Endothelial cell of umbilical vein (primary cell): ENCODE measurements around the gene YIPF2. TPM values are rescaled to one million over a fixed set of nuclear protein-coding genes. Genes with fewer than 3 reads are reported as not detected.
A peak's percentile ranks its signal among the peaks of the same experiment; 100 is the strongest.

Experiments
- BruUV-seq: library from RNA; stranded (reverse); fragments of 400-500 nt; replicated peaks from 2 replicates; lab custom pipeline; 2021; lab: Mats Ljungman, UMichigan
- CTCF ChIA-PET: fragments of 300-600, 350-600 bp; sonication (Branson Sonifier 250); formaldehyde crosslinking; loops from one replicate; lab custom pipeline; 2021; ENCODE audit warnings: antibody characterized with exemption, inconsistent platforms; lab: Charles Lee
- POLR2A ChIA-PET: fragments of 300-600, 350-600 bp; sonication (Branson Sonifier 250); formaldehyde crosslinking; loops from one replicate; lab custom pipeline; 2021; ENCODE audit warnings: antibody characterized with exemption, inconsistent platforms; lab: Charles Lee
- DNase-seq: peaks from one replicate; pipeline ENCODE4 v3.0.0-alpha.2; 2011; ENCODE audit warnings: low read depth, low spot score
- FAIRE-seq: peaks from 2 replicates; lab custom pipeline; 2011; peaks lifted over from hg19 to GRCh38; lab: Jason Lieb, UNC
- H2AFZ ChIP-seq: 2 replicates; pipeline ENCODE4 v1.6.0; 2012; ENCODE audit warnings: low read depth, low read length, control low read depth, inconsistent platforms
- H3K27ac ChIP-seq: 2 replicates; pipeline ENCODE4 v1.5.1; 2011; ENCODE audit warnings: low read depth, mild to moderate bottlenecking, control low read depth, low read length, moderate library complexity; ENCODE audit not compliant: insufficient read depth
- H3K27me3 ChIP-seq, 2 experiments: 2 replicates each; pipeline versions ENCODE4 v1.6.0 to v1.6.1; 2011; ENCODE audit warnings: low read length in 2 of 2, mixed read lengths in 1 of 2; ENCODE audit not compliant: control insufficient read depth in 2 of 2, insufficient read depth in 2 of 2
- H3K36me3 ChIP-seq, 2 experiments: 2 replicates in 1 of 2; 3 replicates in 1 of 2; pipeline ENCODE4 v1.5.1; 2011; ENCODE audit warnings: low read length in 2 of 2, mild to moderate bottlenecking in 1 of 2, moderate library complexity in 1 of 2; ENCODE audit not compliant: control insufficient read depth in 2 of 2, insufficient read depth in 2 of 2; ENCODE audit errors: extremely low read depth in 1 of 2
- H3K4me1 ChIP-seq: 3 replicates; pipeline ENCODE4 v1.5.1; 2011; ENCODE audit warnings: mild to moderate bottlenecking, low read length; ENCODE audit not compliant: control insufficient read depth, insufficient read depth; ENCODE audit errors: extremely low read depth
- H3K4me2 ChIP-seq: 2 replicates; pipeline ENCODE4 v1.6.1; 2011; ENCODE audit warnings: low read length, control low read depth, mixed read lengths; ENCODE audit not compliant: insufficient read depth
- H3K4me3 ChIP-seq, 3 experiments: fragments of 200-600 bp in 1 of 3; sonication (generic), shearing (Covaris generic) in 1 of 3; replicated peaks in 1 of 3; 2 replicates each; pipeline ENCODE4 v1.5.1; 2011 to 2016; ENCODE audit warnings: control low read depth in 3 of 3, low read length in 3 of 3, mild to moderate bottlenecking in 2 of 3, inconsistent platforms in 1 of 3, low read depth in 1 of 3, moderate library complexity in 1 of 3; ENCODE audit not compliant: insufficient read depth in 1 of 3
- H3K79me2 ChIP-seq: 2 replicates; pipeline ENCODE4 v1.6.0; 2012; ENCODE audit warnings: low read length, inconsistent platforms; ENCODE audit not compliant: control insufficient read depth, insufficient read depth
- H3K9ac ChIP-seq: replicated peaks from 2 replicates; pipeline ENCODE3; 2011; ENCODE audit warnings: low read length, control low read depth; ENCODE audit not compliant: insufficient read depth; ENCODE audit errors: extremely low read depth
- H3K9me1 ChIP-seq: replicated peaks from 3 replicates; pipeline ENCODE4 v1.6.0; 2011; ENCODE audit warnings: mild to moderate bottlenecking, low read length; ENCODE audit not compliant: control insufficient read depth, insufficient read depth; ENCODE audit errors: extremely low read depth
- H3K9me3 ChIP-seq: replicated peaks from 2 replicates; pipeline ENCODE4 v1.5.1; 2012; ENCODE audit warnings: low read length, inconsistent platforms; ENCODE audit not compliant: control insufficient read depth, insufficient read depth
- H4K20me1 ChIP-seq: replicated peaks from 2 replicates; pipeline ENCODE3; 2011; ENCODE audit warnings: mild to moderate bottlenecking, low read length; ENCODE audit not compliant: control insufficient read depth, insufficient read depth; ENCODE audit errors: extremely low read depth
- EZH2 ChIP-seq: IDR thresholded peaks from 2 replicates; pipeline ENCODE4 v1.6.1; 2012; ENCODE audit warnings: borderline replicate concordance, low read depth, mild to moderate bottlenecking, moderate library complexity, low read length, inconsistent platforms; ENCODE audit not compliant: severe bottlenecking
- FOS ChIP-seq: IDR thresholded peaks from 2 replicates; pipeline ENCODE4 v1.6.1; 2011; ENCODE audit warnings: mild to moderate bottlenecking, low read length, moderate library complexity, borderline replicate concordance; ENCODE audit not compliant: insufficient read depth
- GATA2 ChIP-seq: IDR thresholded peaks from 2 replicates; pipeline ENCODE4 v1.7.0; 2011; ENCODE audit warnings: low read depth, mild to moderate bottlenecking, moderate library complexity, mixed read lengths, low read length; ENCODE audit not compliant: insufficient read length, insufficient read depth
- JUN ChIP-seq: IDR thresholded peaks from 2 replicates; pipeline ENCODE4 v1.6.1; 2011; ENCODE audit warnings: borderline replicate concordance, low read depth; ENCODE audit not compliant: insufficient read length, insufficient read depth
- MYC ChIP-seq: IDR thresholded peaks from one replicate; pipeline ENCODE4 v1.6.1; 2011; ENCODE audit warnings: mild to moderate bottlenecking, low read depth, low read length
- POLR2A ChIP-seq: IDR thresholded peaks from 2 replicates; pipeline ENCODE4 v1.6.1; 2012; ENCODE audit warnings: low read depth, mild to moderate bottlenecking, control low read depth, low read length
- POLR2AphosphoS5 ChIP-seq: IDR thresholded peaks from 2 replicates; pipeline ENCODE4 v1.6.1; 2012; ENCODE audit warnings: low read depth, mild to moderate bottlenecking, control low read depth, low read length, moderate library complexity; ENCODE audit not compliant: insufficient read depth
- dilution Hi-C: fragments of 300-500 bp; cut with MboI; formaldehyde crosslinking; loops from one replicate; pipeline ENCODE4 v1.15.0; 2019; ENCODE audit warnings: low sequenced_read_pairs; ENCODE audit not compliant: extremely low pct_ligation_motif_present
- intact Hi-C: fragments of 100-400 bp; cut with micrococcal nuclease; formaldehyde crosslinking; loops from one replicate; pipeline ENCODE4 v1.10.0; 2022
- polyA plus RNA-seq, 4 experiments: library from polyadenylated mRNA; depleted of rRNA in 3 of 4; stranded (reverse) in 3 of 4; unstranded in 1 of 4; fragments of >200 nt; gene quantifications; 2 replicates each; pipeline versions ENCODE4 v1.2.1 to v1.2.3, GENCODE V29; 2011 to 2012; ENCODE audit warnings: missing spikeins in 1 of 4
- total RNA-seq: library from RNA; stranded (reverse); gene quantifications from 2 replicates; pipeline ENCODE4 v1.2.3, GENCODE V29; 2021
- TF ChIP-seq, protein P1 (sequence below), 2 donors: IDR thresholded peaks; 1 replicate in 1 of 2; 2 replicates in 1 of 2; pipeline ENCODE4 v1.5.1; 2011; ENCODE audit warnings: low read length in 2 of 2, mild to moderate bottlenecking in 2 of 2, moderate library complexity in 2 of 2, control low read depth in 1 of 2, inconsistent platforms in 1 of 2, low read depth in 1 of 2; ENCODE audit not compliant: insufficient read depth in 1 of 2; ENCODE audit errors: extremely low read depth in 1 of 2
- TF ChIP-seq, protein P2 (sequence below): IDR thresholded peaks from 2 replicates; pipeline ENCODE4 v1.6.1; 2011; ENCODE audit not compliant: insufficient read depth, insufficient read length

The YIPF2 gene
- total and polyA plus RNA-seq, 2 donors (not counting 3 experiments of a cell fraction or from before 2014, with no cell fraction given): 47.8 to 104 TPM

DNA sequence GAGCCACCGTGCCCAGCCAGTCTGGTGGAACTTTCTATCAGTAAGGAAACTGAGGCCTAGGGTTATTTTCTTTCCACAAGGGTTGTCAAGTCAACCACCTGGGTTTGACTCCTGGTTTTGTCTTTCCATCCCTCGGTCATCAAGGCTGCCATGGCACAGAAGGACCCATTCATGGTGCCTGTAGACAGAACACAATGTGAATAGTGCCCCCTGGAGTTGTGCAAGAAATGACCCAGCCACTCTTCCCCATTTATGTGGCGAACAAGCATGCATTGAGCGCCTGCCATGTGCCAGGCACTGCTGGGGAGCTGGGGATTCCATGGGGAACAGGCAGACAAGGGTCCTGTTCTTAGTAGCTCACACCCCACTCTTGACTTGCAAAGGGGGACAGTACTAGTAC is 36.5 kb upstream of the YIPF2 start:
- Histone ChIP-seq H3K27me3 (no peaks in the 10 kb centered on the region), H3K79me2 (peaks cover 84% of the 10 kb centered on the region), H3K4me3 (no peak overlapping the region), H3K9ac (no peak overlapping the region), H3K4me1 (peaks cover 7% of the 10 kb centered on the region), H3K9me1 (no peaks in the 10 kb centered on the region), H3K36me3 (no peaks in the 10 kb centered on the region), H3K27ac (no peak overlapping the region), H3K4me2 (no peak overlapping the region), H2AFZ (no peak overlapping the region), H4K20me1 (peaks cover 6% of the 10 kb centered on the region), H3K9me3 (no peaks in the 10 kb centered on the region)
- no peak for DNase-seq
- dilution Hi-C loops (no loop called here), intact Hi-C loops (no loop called here)
- ChIA-PET POLR2A (no interaction called here), CTCF (no interaction called here)
- no peak for FAIRE-seq
- TF ChIP-seq, protein P1, sequence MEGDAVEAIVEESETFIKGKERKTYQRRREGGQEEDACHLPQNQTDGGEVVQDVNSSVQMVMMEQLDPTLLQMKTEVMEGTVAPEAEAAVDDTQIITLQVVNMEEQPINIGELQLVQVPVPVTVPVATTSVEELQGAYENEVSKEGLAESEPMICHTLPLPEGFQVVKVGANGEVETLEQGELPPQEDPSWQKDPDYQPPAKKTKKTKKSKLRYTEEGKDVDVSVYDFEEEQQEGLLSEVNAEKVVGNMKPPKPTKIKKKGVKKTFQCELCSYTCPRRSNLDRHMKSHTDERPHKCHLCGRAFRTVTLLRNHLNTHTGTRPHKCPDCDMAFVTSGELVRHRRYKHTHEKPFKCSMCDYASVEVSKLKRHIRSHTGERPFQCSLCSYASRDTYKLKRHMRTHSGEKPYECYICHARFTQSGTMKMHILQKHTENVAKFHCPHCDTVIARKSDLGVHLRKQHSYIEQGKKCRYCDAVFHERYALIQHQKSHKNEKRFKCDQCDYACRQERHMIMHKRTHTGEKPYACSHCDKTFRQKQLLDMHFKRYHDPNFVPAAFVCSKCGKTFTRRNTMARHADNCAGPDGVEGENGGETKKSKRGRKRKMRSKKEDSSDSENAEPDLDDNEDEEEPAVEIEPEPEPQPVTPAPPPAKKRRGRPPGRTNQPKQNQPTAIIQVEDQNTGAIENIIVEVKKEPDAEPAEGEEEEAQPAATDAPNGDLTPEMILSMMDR (IDR thresholded peaks at IDR 0.05; ENCODE audit: extremely low read depth in 1 of 2, insufficient read depth in 1 of 2, low read depth in 1 of 2, low read length in 2 of 2): peak in 1 of 2 donors; percentile 2
- TF ChIP-seq, protein P2, sequence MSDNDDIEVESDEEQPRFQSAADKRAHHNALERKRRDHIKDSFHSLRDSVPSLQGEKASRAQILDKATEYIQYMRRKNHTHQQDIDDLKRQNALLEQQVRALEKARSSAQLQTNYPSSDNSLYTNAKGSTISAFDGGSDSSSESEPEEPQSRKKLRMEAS: no peak
- no TSS peak for BruUV-seq

DNA sequence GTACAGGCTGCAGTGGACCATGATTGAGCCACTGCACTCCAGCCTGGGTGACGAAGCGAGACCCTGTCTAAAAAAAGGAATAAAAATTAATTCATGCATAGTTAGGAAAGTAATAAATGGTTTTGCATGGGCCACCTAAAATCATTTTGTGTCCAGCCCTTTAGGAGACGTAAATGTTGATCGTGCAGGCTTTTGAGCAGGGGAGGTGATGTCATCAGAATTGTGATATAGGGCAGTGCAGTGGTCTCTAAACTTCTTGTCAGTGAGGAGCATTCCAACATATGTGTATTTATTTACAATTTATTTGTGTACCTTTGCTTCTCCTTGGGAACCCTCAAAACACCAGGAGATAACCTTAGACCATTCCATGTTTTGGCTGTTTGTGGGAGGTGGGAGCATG is 35.4 kb upstream of the YIPF2 start:
- POLR2A ChIA-PET: interaction anchor here (0.6 kb wide), 2 partner anchors 22 to 31 kb away, joined by 3 read pairs; no protein-coding TSS in a partner anchor
- Histone ChIP-seq H2AFZ (no peak overlapping the region), H3K9me3 (no peaks in the 10 kb centered on the region), H3K27ac (no peak overlapping the region), H3K36me3 (no peaks in the 10 kb centered on the region), H3K4me3 (no peak overlapping the region), H3K79me2 (peaks cover 76% of the 10 kb centered on the region), H3K9ac (no peak overlapping the region), H3K9me1 (no peaks in the 10 kb centered on the region), H3K27me3 (no peaks in the 10 kb centered on the region), H3K4me2 (no peak overlapping the region), H3K4me1 (peaks cover 9% of the 10 kb centered on the region), H4K20me1 (peaks cover 6% of the 10 kb centered on the region)
- DNase-seq (no peak), FAIRE-seq (no peak)
- intact Hi-C loops (no loop called here), dilution Hi-C loops (no loop called here)
- no TSS peak for BruUV-seq
- TF ChIP-seq EZH2 (no peak), JUN (no peak), POLR2AphosphoS5 (no peak), GATA2 (no peak), MYC (no peak), POLR2A (no peak), FOS (no peak)
- TF ChIP-seq, protein P2: no peak
- TF ChIP-seq, protein P1 (IDR thresholded peaks at IDR 0.05; ENCODE audit: extremely low read depth in 1 of 2, insufficient read depth in 1 of 2, low read depth in 1 of 2, low read length in 2 of 2): no peak
- CTCF ChIA-PET: interaction anchor here (4.7 kb wide), 1 partner anchor 23 kb away, joined by 35 read pairs; no protein-coding TSS in a partner anchor
